Endodermal cell (in vitro differentiated cells): Measurements from ENCODE around the gene TMPRSS12. TPM values are rescaled to one million over a fixed set of nuclear protein-coding genes. Genes with fewer than 3 reads are reported as not detected.

Experiments used
- DNase-seq: peaks from one replicate; pipeline ENCODE4 v3.0.0-alpha.2; 2017
- H3K27ac ChIP-seq: 2 replicates; pipeline ENCODE4 v1.5.1; 2013; ENCODE audit warnings: mild to moderate bottlenecking, low read depth, low read length, moderate library complexity
- H3K27me3 ChIP-seq: 2 replicates; pipeline ENCODE4 v1.6.1; 2013; ENCODE audit warnings: mild to moderate bottlenecking, low read length, moderate library complexity; ENCODE audit not compliant: insufficient read depth, control insufficient read depth, poor library complexity, severe bottlenecking
- H3K36me3 ChIP-seq: 2 replicates; pipeline ENCODE4 v1.7.0; 2013; ENCODE audit warnings: mild to moderate bottlenecking, low read length, moderate library complexity; ENCODE audit not compliant: control insufficient read depth, insufficient read depth
- H3K4me1 ChIP-seq: one replicate; pipeline ENCODE4 v1.7.0; 2013; ENCODE audit warnings: low read length; ENCODE audit not compliant: control insufficient read depth, insufficient read depth
- H3K4me3 ChIP-seq: 2 replicates; pipeline ENCODE4 v1.5.1; 2013; ENCODE audit warnings: mild to moderate bottlenecking, low read length, moderate library complexity
- H3K9ac ChIP-seq: 2 replicates; pipeline ENCODE4 v1.6.1; 2013; ENCODE audit warnings: mild to moderate bottlenecking, low read length, moderate library complexity; ENCODE audit not compliant: poor library complexity, severe bottlenecking; ENCODE audit errors: extremely low read depth
- H3K9me3 ChIP-seq: 2 replicates; pipeline ENCODE4 v1.6.1; 2013; ENCODE audit warnings: mild to moderate bottlenecking, low read length, moderate library complexity; ENCODE audit not compliant: control insufficient read depth
- H3K27ac Mint-ChIP-seq: 2 replicates; pipeline ENCODE4 v1.8.0; 2020; ENCODE audit warnings: mixed read lengths
- H3K27me3 Mint-ChIP-seq: 2 replicates; pipeline ENCODE4 v1.8.0; 2021; ENCODE audit warnings: mild to moderate bottlenecking, mixed read lengths; ENCODE audit not compliant: insufficient read depth
- H3K36me3 Mint-ChIP-seq: 2 replicates; pipeline ENCODE4 v1.8.0; 2020; ENCODE audit warnings: low read depth, mixed read lengths
- H3K4me1 Mint-ChIP-seq: 2 replicates; pipeline ENCODE4 v1.8.0; 2020; ENCODE audit warnings: mixed read lengths
- H3K4me3 Mint-ChIP-seq: 2 replicates; pipeline ENCODE4 v1.8.0; 2020; ENCODE audit warnings: mild to moderate bottlenecking, moderate library complexity, mixed read lengths
- H3K9me3 Mint-ChIP-seq: 2 replicates; pipeline ENCODE4 v1.8.0; 2020; ENCODE audit warnings: mild to moderate bottlenecking, mixed read lengths
- WGBS, 2 experiments: methylation state at CpG; one replicate each; pipeline versions ENCODE4 v1.1.5 to v1.1.7; 2013; ENCODE audit warnings: missing lambda C conversion rate in 2 of 2, mixed read lengths in 1 of 2; ENCODE audit not compliant: insufficient coverage in 1 of 2, insufficient read length in 1 of 2; 5-methylcytosine and 5-hydroxymethylcytosine counted together
- long read RNA-seq, 4 experiments: library from polyadenylated mRNA in 2 of 4; library from RNA in 1 of 4; library from capped mRNA in 1 of 4; stranded (forward) in 3 of 4; unstranded in 1 of 4; transcript quantifications; one replicate each; pipeline ENCODE4 v2.0.0, GENCODE V29; 2020 to 2021; ENCODE audit warnings: inconsistent platforms in 1 of 4
- polyA plus RNA-seq, 2 experiments: library from polyadenylated mRNA; stranded (reverse); fragments of 50-300 nt; gene quantifications; one replicate each; pipeline ENCODE4 v1.2.3, GENCODE V29; 2013
- total RNA-seq, 2 donors: library from RNA; stranded (reverse); fragmentation: NEBNext Ultra II Directional in 1 of 2; extraction: Animal tissue kit (Norgen Biotek cat#: 25700) in 1 of 2; gene quantifications; 2 replicates in 1 of 2; 3 replicates in 1 of 2; pipeline ENCODE4 v1.2.1, GENCODE V29; 2021
- TF ChIP-seq, protein P1 (sequence below): fragments of 200-600 bp; sonication (generic); conservative IDR thresholded peaks from 2 replicates; pipeline ENCODE4 v1.5.0; 2021; ENCODE audit warnings: antibody characterized with exemption, mild to moderate bottlenecking

TMPRSS12 gene, protein sequence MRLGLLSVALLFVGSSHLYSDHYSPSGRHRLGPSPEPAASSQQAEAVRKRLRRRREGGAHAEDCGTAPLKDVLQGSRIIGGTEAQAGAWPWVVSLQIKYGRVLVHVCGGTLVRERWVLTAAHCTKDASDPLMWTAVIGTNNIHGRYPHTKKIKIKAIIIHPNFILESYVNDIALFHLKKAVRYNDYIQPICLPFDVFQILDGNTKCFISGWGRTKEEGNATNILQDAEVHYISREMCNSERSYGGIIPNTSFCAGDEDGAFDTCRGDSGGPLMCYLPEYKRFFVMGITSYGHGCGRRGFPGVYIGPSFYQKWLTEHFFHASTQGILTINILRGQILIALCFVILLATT
- not detected for total RNA-seq
- not detected for polyA plus RNA-seq (2013, experiment 1 of 2)
- polyA plus RNA-seq (2013, experiment 2 of 2), result not detected
- long read RNA-seq, experiment 1, result 0 reads
- long read RNA-seq, experiment 2, result 0 reads
- long read RNA-seq, experiment 3, result 0 reads
- long read RNA-seq, experiment 4, result 0 reads

DNA sequence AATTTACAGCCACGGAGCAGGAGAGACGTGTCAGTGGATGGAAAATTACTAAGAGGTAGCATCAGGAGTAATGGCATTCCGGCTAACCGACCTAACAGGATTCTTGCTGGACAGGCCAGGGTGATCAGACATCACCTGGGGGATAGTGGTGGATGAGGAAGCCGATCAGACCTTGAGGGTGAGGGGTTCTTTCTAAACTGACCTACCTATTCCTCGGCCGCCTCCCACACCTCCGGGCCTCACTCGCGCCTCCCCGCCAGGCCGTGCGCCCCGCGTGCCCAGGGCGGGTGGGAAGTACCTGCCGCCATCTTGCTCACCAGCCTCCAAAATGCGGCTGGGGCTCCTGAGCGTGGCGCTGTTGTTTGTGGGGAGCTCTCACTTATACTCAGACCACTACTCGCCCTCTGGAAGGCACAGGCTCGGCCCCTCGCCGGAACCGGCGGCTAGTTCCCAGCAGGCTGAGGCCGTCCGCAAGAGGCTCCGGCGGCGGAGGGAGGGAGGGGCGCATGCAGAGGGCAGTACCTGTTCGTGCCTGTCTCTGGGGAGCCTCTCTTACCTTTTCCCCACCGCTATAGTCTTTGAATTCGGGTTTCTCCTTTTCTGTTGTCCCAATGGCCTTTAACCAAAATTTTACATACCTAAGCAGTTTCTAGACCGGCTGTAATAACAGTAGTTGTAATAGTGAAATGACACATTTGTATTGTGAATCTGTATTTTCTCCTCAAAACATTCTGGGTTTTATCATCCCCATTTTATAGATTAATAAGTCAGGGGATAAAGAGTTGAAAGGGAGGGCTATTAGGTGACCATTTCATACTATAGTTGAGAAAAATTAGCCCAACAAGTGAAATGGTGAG lies at the start of gene TMPRSS12:
TSS of gene TMPRSS12 (plus strand) at position 290 of the 857 bp plus-strand sequence. CDS start at position 329, 39 bp downstream.
- TF ChIP-seq, protein P1, sequence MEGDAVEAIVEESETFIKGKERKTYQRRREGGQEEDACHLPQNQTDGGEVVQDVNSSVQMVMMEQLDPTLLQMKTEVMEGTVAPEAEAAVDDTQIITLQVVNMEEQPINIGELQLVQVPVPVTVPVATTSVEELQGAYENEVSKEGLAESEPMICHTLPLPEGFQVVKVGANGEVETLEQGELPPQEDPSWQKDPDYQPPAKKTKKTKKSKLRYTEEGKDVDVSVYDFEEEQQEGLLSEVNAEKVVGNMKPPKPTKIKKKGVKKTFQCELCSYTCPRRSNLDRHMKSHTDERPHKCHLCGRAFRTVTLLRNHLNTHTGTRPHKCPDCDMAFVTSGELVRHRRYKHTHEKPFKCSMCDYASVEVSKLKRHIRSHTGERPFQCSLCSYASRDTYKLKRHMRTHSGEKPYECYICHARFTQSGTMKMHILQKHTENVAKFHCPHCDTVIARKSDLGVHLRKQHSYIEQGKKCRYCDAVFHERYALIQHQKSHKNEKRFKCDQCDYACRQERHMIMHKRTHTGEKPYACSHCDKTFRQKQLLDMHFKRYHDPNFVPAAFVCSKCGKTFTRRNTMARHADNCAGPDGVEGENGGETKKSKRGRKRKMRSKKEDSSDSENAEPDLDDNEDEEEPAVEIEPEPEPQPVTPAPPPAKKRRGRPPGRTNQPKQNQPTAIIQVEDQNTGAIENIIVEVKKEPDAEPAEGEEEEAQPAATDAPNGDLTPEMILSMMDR, result peak; percentile 65
- Histone ChIP-seq H3K9me3 (no peaks in the 10 kb centered on the region), H3K27ac (no peak within 1 kb of the TSS), H3K36me3 (no peaks in the 10 kb centered on the region), H3K27me3 (no peaks in the 10 kb centered on the region), H3K4me1 (no peaks in the 10 kb centered on the region), H3K4me3 (no peak within 1 kb of the TSS), H3K9ac (no peak within 1 kb of the TSS)
- H3K4me1 Mint-ChIP-seq, result no peaks in the 10 kb centered on the region
- H3K27ac Mint-ChIP-seq, result no peak within 1 kb of the TSS
- H3K36me3 Mint-ChIP-seq, result peaks cover 5% of the 10 kb centered on the region
- H3K9me3 Mint-ChIP-seq, result peaks cover 12% of the 10 kb centered on the region
- H3K4me3 Mint-ChIP-seq, result peak within 1 kb of the TSS; percentile 48
- WGBS, 2 experiments, result 94 to 97% methylated on average over 18 to 35 of the region's 36 CpGs
- DNase-seq, result peak; percentile 95
- no peaks in the 10 kb centered on the region for H3K27me3 Mint-ChIP-seq

DNA sequence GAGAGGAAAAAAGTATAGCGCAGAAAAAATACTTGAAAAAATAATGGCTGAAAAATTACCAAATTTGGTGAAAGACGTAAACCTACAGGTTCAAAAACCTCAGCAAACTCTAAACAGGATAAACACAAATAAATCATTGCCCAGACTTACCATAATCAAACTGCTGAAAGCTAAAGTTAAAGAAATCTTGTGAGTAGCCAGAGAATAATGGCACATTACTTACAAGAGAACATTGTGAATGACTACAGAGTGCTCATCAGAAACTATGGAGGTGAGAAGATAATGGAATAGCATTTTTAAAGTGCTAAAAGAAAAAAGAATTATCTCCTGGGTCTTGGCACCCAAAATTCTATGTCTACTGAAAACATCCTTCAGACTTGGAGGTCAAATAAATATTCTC lies 42.8 kb upstream of the TMPRSS12 start:
- Histone ChIP-seq H3K27ac (no peak overlapping the region), H3K4me3 (no peak overlapping the region), H3K9ac (no peak overlapping the region), H3K4me1 (no peaks in the 10 kb centered on the region), H3K9me3 (peaks cover 30% of the 10 kb centered on the region), H3K27me3 (no peaks in the 10 kb centered on the region), H3K36me3 (peaks cover 71% of the 10 kb centered on the region)
- no peak for DNase-seq
- Mint-ChIP-seq H3K4me1 (no peaks in the 10 kb centered on the region), H3K36me3 (peaks cover 67% of the 10 kb centered on the region), H3K4me3 (no peak overlapping the region), H3K27me3 (no peaks in the 10 kb centered on the region), H3K9me3 (peaks cover 23% of the 10 kb centered on the region), H3K27ac (no peak overlapping the region)
- TF ChIP-seq, protein P1, result no peak
- WGBS, 2 experiments, result 97% methylated on average over 2 of the region's 2 CpGs; no CpG with 5 or more reads in 1 of the 2 experiments

DNA sequence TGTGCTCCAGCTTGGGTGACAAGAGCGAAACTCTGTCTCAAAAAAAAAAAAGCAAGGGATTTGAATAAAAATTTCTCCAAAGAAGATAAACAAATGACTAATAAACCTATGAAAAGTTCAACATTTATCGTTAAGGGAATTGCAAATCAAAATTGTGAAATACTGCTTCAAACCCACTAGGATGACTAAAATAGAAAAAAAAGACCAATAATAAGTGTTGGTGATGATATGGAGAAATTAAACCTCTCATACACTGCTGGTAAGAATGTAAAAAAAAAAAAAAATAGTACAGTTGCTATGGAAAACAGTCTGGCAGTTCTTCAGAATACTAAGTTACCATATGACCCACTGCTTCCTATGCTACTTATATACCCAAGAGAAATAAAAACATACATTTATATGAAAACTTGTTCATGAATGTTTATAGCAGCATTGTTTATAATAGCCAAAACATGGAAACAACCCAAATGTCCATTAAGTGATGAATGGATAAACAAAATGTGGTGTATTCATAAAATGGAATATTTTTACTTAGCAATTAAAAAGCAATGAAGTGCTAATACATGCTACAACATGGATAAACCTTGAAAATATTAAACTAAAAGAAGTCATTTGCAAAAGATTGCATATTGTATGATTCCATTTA lies 39.4 kb upstream of the TMPRSS12 start:
- no peaks in the 10 kb centered on the region for H3K4me1 Mint-ChIP-seq
- Histone ChIP-seq H3K9ac (no peak overlapping the region), H3K4me1 (no peaks in the 10 kb centered on the region), H3K27me3 (no peaks in the 10 kb centered on the region), H3K27ac (no peak overlapping the region), H3K4me3 (no peak overlapping the region), H3K36me3 (peaks cover 43% of the 10 kb centered on the region), H3K9me3 (peaks cover 22% of the 10 kb centered on the region)
- no peak overlapping the region for H3K4me3 Mint-ChIP-seq
- peaks cover 20% of the 10 kb centered on the region for H3K9me3 Mint-ChIP-seq
- peaks cover 45% of the 10 kb centered on the region for H3K36me3 Mint-ChIP-seq
- 100% methylated on average over 1 of the region's 2 CpGs for WGBS, 2 experiments
- TF ChIP-seq, protein P1, result no peak
- no peak for DNase-seq
- no peaks in the 10 kb centered on the region for H3K27me3 Mint-ChIP-seq
- no peak overlapping the region for H3K27ac Mint-ChIP-seq
